Stimulated activated CD8-positive, alpha-beta memory T cell treated with anti-CD3 and anti-CD28 coated beads, Interleukin-15, amount 100 ng/mL, for 48 hours (primary cell): ENCODE results near the gene GSG1L.
A peak's percentile ranks its signal among the peaks of the same experiment; 100 is the strongest.

Experiments used
- DNase-seq, 2 donors: peaks; one replicate each; pipeline ENCODE4 v3.0.0-alpha.2; 2020; ENCODE audit warnings: low read depth in 2 of 2

GSG1L gene

GRCh38 chr16:28063591-28064061 is at the start of gene GSG1L:
Gene GSG1L, minus strand, starts transcription at chr16:28063714. Its CDS starts 290 bp downstream, at chr16:28063424.
- no peak for DNase-seq

- peak in 1 of 2 donors; percentile 11 for DNase-seq
These were observed 49.4 kb upstream of the GSG1L start for GRCh38 chr16:28112908-28113307.

GRCh38 chr16:28110977-28111376 is 47.5 kb upstream of the GSG1L start:
- no peak for DNase-seq

GRCh38 chr16:28110479-28110878 is 47.0 kb upstream of the GSG1L start:
- no peak for DNase-seq

DNA sequence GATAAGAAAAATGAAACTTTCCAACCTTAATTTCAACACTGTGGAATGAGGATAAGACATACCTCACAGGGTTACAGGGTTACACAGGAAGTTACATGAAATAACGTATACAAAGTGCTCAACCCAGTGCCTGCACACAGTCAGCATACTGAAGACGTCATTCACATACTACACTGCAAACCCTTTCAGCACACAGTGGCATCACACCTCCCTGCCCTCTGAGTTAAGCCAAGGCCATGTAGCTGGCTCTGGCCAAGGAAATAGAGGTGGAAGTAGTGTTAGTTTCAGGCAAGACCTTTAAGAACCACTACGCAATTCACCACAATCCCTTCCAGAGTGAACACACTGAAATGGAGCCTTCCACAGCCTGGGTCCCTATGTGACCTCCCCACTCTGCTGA is 46.6 kb upstream of the GSG1L start:
- DNase-seq = no peak

GRCh38 chr16:28108590-28109247 is 45.2 kb upstream of the GSG1L start:
- DNase-seq = no peak

- DNase-seq = no peak
These were observed 43.7 kb upstream of the GSG1L start for GRCh38 chr16:28107232-28107631.

DNA sequence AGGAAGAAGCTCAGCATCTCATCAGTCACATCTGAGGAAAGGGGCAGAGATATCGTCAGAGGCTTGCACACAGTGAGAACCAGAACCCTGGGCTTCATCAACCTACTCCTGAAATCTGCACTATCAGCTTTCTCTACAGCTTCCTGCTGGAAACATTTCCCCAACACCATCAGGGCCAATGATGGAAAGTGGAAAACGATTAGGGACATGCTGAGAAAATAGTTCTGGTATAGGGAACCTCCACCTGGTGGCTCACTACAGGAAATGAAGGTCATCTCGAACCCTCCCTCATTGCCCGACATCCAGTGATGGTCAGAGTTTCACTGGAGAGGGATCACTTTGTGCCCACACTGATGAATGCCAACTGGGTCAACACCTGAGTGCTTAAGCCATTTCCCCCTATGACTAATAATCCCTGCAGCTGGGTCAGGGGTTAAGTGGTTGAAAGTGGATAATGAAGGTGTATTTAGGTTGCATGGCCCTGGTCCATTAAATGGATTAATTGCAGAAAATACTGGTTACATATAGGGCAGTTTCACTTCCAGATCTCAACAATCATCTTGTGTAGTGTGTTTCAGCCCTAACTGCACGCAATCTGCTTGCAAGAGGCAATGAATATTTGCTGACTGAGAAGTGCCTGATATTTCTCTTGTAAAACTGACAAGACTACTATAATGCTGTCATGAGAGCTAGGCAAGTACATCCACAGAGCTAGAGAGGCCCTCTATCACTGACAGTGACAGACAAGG is 43.1 kb upstream of the GSG1L start:
- no peak for DNase-seq

- no peak for DNase-seq
These were observed 42.4 kb upstream of the GSG1L start for GRCh38 chr16:28105954-28106353.

DNA sequence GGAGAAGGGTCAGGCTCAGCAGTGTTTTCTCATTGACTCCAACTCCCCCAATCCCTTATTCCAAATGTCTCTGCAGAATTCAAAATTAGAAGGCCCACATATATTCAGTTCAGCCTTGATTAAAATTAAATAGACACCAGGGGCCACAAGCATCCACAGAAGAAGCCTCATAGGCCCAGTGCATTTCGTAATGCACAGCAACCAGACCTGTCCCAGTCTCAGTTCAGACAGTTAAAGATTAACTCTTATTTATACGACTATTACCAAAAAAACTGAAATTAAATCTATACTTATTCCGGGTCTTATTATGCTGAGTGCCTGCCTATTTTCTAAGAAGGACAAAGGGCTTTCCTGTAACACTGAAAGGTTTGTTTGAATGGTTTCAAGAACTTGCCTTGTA is 41.8 kb upstream of the GSG1L start:
- DNase-seq = no peak

GRCh38 chr16:28104404-28104803 is 40.9 kb upstream of the GSG1L start:
- DNase-seq = no peak

- DNase-seq = no peak
These were observed 40.1 kb upstream of the GSG1L start for GRCh38 chr16:28103516-28104170.

GRCh38 chr16:28101533-28101890 is 38.0 kb upstream of the GSG1L start:
- DNase-seq = no peak

- DNase-seq = no peak
These were observed 37.5 kb upstream of the GSG1L start for GRCh38 chr16:28100810-28101532.

GRCh38 chr16:28098959-28099945 is 35.7 kb upstream of the GSG1L start:
- DNase-seq = no peak

GRCh38 chr16:28098171-28098958 is 34.9 kb upstream of the GSG1L start:
- no peak for DNase-seq

DNA sequence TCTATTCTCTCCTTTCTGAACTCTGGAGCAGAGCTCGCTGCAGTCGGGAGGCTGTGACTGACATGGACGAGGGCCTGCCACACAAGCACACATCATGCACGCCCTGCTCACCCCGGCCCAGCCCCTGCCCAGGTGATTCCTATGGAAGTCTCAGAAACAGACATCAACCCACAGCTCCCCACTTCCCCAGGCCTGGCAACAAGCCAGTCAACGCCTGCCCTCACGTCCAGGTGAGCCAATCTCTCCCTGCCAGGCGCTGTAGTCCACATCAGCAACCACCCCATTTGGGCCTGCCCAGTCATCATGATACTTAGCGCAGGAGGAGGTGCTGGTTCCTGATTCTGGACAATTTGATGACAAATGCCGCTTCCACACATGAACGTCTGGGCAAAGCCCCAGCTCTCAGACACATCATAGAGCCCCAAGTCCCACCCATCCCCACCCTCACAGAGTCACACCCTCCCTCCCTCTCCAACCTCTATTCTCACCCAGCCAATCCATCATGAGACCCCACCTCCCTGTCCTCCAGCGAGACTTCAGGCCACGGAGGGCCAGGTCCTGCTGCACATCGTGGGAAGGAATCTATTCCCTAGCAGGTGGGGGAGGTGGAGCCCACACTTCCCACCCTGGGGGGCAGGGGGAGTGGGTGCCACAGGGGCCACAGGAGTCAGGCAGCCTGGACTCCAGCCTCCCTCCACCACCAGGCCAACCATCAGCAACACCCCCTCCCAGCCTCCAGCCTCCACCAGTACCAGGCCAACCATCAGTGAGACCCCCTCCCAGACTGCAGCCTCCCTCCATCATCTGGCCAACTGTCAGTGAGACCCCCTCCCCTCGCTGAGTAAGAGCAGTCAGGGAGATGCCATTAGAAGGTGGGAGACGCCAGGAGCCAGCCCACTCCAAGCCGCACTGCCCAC is 33.7 kb upstream of the GSG1L start:
- DNase-seq = no peak

GRCh38 chr16:28093385-28093725 is 29.8 kb upstream of the GSG1L start:
- no peak for DNase-seq

GRCh38 chr16:28092721-28093384 is 29.3 kb upstream of the GSG1L start:
- DNase-seq = no peak
